ENCODE data around the gene SCN9A.

GRCh38 chr2:166171216-166171615, 204.5 kb downstream of the SCN9A start:
- TF ChIP-seq CTCF (IDR thresholded peaks at IDR 0.05 in 2 of 3, conservative IDR thresholded peaks at IDR 0.05 in 1 of 3; ENCODE audit: insufficient read depth in 2 of 3, low read depth in 1 of 3, low read length in 3 of 3), result no peak
- no peak for TF ChIP-seq HNRNPLL (IDR thresholded peaks at IDR 0.05; ENCODE audit: low read depth, low read length, poor library complexity, severe bottlenecking)
- no peak for TF ChIP-seq TCF15 (CRISPR knock-in tag; IDR thresholded peaks at IDR 0.05)
- no peak for TF ChIP-seq POLR2A (conservative IDR thresholded peaks at IDR 0.05)
- TF ChIP-seq CBX5 (IDR thresholded peaks at IDR 0.05; ENCODE audit: borderline replicate concordance, low read depth), result no peak
- TF ChIP-seq ZBTB1 (CRISPR knock-in tag; IDR thresholded peaks at IDR 0.05; ENCODE audit: borderline replicate concordance, low read depth), result no peak
- no peak for TF ChIP-seq TBL1XR1 (IDR thresholded peaks at IDR 0.05; ENCODE audit: low read length in 2 of 2)
- no peak for TF ChIP-seq KLF1 (tag; IDR thresholded peaks at IDR 0.05)
- TF ChIP-seq ZNF431 (CRISPR knock-in tag; IDR thresholded peaks at IDR 0.05), result no peak
